Left ventricle myocardium inferior (tissue), 1 donor: ENCODE measurements around the gene LMNB1. TPM values are rescaled to one million over a fixed set of nuclear protein-coding genes. Genes with fewer than 3 reads are reported as not detected.
"Not testable (repeated sequence)": the region's sequence is repeated elsewhere in the genome, so short reads cannot be mapped to it uniquely, and the experiment has no call there.

Experiments
- DNase-seq: peaks from one replicate; pipeline ENCODE4 v3.0.0-alpha.2; 2020
- H3K27ac ChIP-seq: fragments of 200-600 bp; replicated peaks from 2 replicates; pipeline ENCODE4 v1.8.0; 2021
- H3K27me3 ChIP-seq: fragments of 200-600 bp; 2 replicates; pipeline ENCODE4 v1.8.0; 2021; ENCODE audit warnings: low read depth
- H3K36me3 ChIP-seq: fragments of 200-600 bp; 2 replicates; pipeline ENCODE4 v1.8.0; 2021
- H3K4me1 ChIP-seq: fragments of 200-600 bp; 2 replicates; pipeline ENCODE4 v1.8.0; 2021
- H3K4me3 ChIP-seq: fragments of 200-600 bp; 2 replicates; pipeline ENCODE4 v1.8.0; 2021; ENCODE audit warnings: mild to moderate bottlenecking, moderate library complexity
- H3K9me3 ChIP-seq: fragments of 200-600 bp; replicated peaks from 2 replicates; pipeline ENCODE4 v1.8.0; 2021
- intact Hi-C: fragments of 100-400 bp; cut with micrococcal nuclease; formaldehyde crosslinking; loops from one replicate; pipeline ENCODE4 v1.11.0; 2022
- total RNA-seq: library from RNA; stranded (reverse); fragmentation: NEBNext Ultra II Directional; extraction: Animal tissue kit (Norgen Biotek cat#: 25700); gene quantifications from one replicate; pipeline ENCODE4 v1.2.1, GENCODE V29; 2021
- TF ChIP-seq, protein P1 (sequence below): fragments of 200-600 bp; IDR thresholded peaks from 2 replicates; pipeline ENCODE4 v1.8.0; 2021; ENCODE audit warnings: antibody characterized with exemption, mild to moderate bottlenecking, borderline replicate concordance
- donor health status: DM: no; HTN: yes; CAD: no; lungs with severe emphysema.

LMNB1 gene
- total RNA-seq, 1 donor from 2014 or later = 1.8 TPM

DNA sequence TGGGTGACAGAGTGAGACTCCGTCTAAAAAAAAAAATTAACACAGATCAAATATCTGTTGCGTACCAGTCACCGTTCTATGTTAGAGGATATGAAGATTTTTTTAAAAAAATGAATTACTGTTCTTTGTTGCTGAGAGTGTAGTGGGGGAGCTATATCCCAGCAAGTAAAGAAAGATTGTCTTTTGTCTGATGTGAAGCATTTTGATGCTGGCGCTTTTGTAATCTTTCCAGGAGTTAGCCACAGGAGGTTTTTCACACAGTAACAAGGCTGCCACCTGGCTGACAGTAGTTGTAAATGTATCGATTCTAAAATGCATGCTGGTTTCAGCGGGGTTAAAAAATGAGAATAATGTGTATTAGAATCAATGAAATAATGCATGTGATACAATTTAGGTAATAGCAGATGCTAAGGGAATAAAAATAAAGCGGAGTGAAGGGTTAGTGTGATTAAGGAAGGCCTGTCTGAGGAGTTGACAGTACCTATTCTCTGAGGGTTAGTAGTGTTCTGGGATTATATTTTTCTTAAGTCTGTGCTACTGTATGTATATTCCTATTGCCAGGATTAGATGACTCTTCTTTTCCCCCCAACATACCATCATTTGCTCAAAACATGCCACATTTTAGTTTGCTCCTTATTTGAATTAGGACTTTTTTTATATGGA, 3.4 kb downstream of the LMNB1 start:
- Histone ChIP-seq H3K4me1 (peaks cover 37% of the 10 kb centered on the region), H3K4me3 (no peak overlapping the region), H3K27me3 (no peaks in the 10 kb centered on the region), H3K36me3 (no peaks in the 10 kb centered on the region), H3K27ac (no peak overlapping the region), H3K9me3 (no peaks in the 10 kb centered on the region)
- intact Hi-C loops = loop anchor here (5.0 kb wide), 1 partner anchor 103 kb away; no protein-coding TSS in a partner anchor
- DNase-seq = no peak
- TF ChIP-seq, protein P1, sequence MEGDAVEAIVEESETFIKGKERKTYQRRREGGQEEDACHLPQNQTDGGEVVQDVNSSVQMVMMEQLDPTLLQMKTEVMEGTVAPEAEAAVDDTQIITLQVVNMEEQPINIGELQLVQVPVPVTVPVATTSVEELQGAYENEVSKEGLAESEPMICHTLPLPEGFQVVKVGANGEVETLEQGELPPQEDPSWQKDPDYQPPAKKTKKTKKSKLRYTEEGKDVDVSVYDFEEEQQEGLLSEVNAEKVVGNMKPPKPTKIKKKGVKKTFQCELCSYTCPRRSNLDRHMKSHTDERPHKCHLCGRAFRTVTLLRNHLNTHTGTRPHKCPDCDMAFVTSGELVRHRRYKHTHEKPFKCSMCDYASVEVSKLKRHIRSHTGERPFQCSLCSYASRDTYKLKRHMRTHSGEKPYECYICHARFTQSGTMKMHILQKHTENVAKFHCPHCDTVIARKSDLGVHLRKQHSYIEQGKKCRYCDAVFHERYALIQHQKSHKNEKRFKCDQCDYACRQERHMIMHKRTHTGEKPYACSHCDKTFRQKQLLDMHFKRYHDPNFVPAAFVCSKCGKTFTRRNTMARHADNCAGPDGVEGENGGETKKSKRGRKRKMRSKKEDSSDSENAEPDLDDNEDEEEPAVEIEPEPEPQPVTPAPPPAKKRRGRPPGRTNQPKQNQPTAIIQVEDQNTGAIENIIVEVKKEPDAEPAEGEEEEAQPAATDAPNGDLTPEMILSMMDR = peak; percentile 70

DNA sequence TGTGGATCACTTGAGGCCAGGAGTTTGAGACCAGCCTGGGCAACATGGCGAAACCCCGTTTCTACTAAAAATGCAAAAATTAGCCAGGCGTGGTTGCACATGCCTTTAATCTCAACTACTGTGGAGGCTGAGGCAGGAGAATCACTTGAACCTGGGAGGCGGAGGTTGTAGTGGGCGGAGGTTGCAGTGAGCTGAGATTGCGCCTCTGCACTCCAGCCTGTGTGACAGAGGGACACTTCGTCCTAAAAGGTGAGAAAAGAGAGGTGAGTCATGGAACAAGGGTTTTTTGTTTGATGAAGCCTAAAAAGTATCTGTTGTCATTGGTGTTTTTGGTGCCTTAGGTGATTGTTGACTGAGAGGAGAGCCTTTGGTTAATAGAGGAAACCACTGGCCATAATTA, 11.5 kb downstream of the LMNB1 start:
- intact Hi-C loops, H3K4me3 ChIP-seq, DNase-seq, H3K27ac ChIP-seq, H3K36me3 ChIP-seq, H3K9me3 ChIP-seq, H3K4me1 ChIP-seq, H3K27me3 ChIP-seq: not testable (repeated sequence)

DNA sequence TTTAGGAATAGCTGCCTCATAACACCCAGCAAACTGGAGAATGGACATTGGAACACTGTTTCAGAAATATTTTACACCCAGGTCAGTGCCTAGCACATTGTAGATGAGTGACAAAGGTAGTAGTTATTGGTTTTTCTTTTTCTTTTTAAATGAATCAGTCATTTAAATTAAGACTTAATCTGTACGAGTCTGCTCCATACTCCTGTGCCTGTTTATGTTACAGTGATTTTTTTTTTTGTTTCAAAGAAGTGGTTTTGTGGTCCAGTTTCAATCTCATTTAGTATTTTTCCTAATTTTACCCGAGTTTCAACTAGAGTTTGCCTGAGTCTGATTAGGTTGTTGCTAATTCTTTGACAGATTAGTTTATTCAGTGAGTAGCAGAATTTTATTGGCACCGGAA, 16.2 kb downstream of the LMNB1 start:
- H3K4me3 ChIP-seq = no peak overlapping the region
- H3K4me1 ChIP-seq = no peaks in the 10 kb centered on the region
- no peaks in the 10 kb centered on the region for H3K9me3 ChIP-seq
- H3K36me3 ChIP-seq = no peaks in the 10 kb centered on the region
- H3K27ac ChIP-seq = no peak overlapping the region
- no peaks in the 10 kb centered on the region for H3K27me3 ChIP-seq
- TF ChIP-seq, protein P1 = no peak
- intact Hi-C loops = no loop called here
- DNase-seq = no peak

DNA sequence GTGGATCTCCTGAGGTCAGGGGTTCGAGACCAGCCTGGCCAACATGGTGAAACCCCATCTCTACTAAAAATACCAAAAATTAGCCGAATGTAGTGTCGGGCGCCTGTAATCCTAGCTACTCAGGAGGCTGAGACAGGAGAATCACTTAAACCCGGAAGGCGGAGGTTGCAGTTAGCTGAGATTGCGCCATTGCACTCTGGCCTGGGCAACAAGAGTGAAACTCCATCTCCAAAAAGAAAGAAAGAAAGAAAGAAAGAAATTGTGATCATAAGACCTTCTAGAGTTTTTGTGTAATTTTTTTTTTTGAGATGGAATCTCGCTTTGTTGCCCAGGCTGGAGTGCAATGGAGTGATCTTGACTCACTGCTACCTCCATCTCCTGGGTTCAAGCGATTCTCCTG, 16.7 kb downstream of the LMNB1 start:
- intact Hi-C loops, H3K27me3 ChIP-seq, H3K27ac ChIP-seq, H3K36me3 ChIP-seq, H3K4me1 ChIP-seq, H3K9me3 ChIP-seq, H3K4me3 ChIP-seq, DNase-seq: not testable (repeated sequence)

DNA sequence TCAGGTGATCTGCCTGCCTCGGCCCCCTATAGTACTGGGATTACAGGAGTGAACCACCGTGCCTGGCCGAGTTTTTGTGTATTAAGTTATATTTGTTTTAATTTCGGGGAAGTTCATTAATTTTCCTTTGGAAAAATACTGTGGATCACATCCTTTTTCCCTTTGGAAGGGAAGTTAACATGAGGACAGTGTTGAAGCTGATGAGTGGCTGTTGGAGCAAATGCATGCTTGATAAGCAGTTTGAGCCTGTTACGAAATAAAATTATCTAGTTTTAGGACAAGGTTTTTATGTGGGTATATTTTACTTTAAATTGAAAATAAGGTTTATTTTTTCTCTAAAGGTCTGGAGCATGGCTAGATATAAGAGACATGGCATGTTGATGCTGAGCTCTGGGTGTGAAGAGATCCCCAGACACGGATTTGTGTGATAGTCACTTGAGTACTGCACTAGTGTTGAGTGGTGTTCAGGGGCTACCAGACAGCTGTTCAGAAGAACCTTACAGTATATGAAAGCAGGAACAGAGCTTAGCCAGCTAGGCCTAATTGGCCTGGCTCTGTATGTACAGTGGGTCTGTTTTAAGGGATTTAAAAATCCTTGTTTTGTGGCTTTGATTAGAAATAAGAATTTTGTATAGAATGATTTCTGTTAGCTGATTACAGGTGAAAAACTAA, 17.4 kb downstream of the LMNB1 start:
- intact Hi-C loops = no loop called here
- Histone ChIP-seq H3K9me3 (no peaks in the 10 kb centered on the region), H3K27ac (no peak overlapping the region), H3K27me3 (no peaks in the 10 kb centered on the region), H3K36me3 (no peaks in the 10 kb centered on the region), H3K4me3 (no peak overlapping the region), H3K4me1 (no peaks in the 10 kb centered on the region)
- TF ChIP-seq, protein P1 = no peak
- DNase-seq = no peak

DNA sequence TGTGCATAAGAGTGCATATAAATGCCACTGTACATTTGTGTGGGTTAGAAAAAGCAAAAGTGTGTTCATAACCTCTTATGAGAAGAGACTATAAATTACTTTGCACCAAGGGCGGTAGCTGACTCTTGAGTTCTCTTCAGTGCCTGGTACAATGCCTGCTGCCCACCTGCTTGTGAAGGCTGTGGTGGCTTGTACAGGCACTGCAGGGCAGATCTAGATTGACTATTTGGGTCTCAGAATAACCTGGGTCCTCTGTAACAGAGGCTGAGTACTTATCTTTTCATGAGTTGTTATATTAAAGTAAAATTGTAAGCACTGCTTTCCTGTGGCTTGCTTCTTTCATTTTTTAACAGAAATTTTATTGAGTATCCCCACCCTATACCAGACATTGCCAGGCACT, 22.8 kb downstream of the LMNB1 start:
- no peak for DNase-seq
- TF ChIP-seq, protein P1 = no peak

More for the DNA sequence above, 22.8 kb downstream of the LMNB1 start:
- intact Hi-C loops = no loop called here
- Histone ChIP-seq H3K27me3 (no peaks in the 10 kb centered on the region), H3K4me3 (no peak overlapping the region), H3K4me1 (no peaks in the 10 kb centered on the region), H3K27ac (no peak overlapping the region), H3K36me3 (no peaks in the 10 kb centered on the region), H3K9me3 (no peaks in the 10 kb centered on the region)
